Heart left ventricle (tissue), 16 donors: ENCODE measurements around the gene NT5C2. TPM values are rescaled to one million over a fixed set of nuclear protein-coding genes. Genes with fewer than 3 reads are reported as not detected.
"Not testable (repeated sequence)": the region's sequence is repeated elsewhere in the genome, so short reads cannot be mapped to it uniquely, and the experiment has no call there.

Experiments used
- ATAC-seq, 4 donors: fragments of 200-7000 bp; cut with Tn5 transposase; one replicate each; pipeline ENCODE4 v1.9.1; 2020 to 2022; ENCODE audit warnings: moderate library complexity in 4 of 4, mild to moderate bottlenecking in 3 of 4, moderate number of reproducible peaks in 1 of 4
- DNase-seq, 5 donors: peaks; one replicate each; pipeline ENCODE4 v3.0.0-alpha.2; 2020
- H3K27ac ChIP-seq, 12 donors: fragments of 200-600 bp; sonication (generic) in 4 of 12; one replicate each; pipeline versions ENCODE4 v1.5.0 to v1.8.0; 2016 to 2022; ENCODE audit warnings: mild to moderate bottlenecking in 2 of 12
- H3K27me3 ChIP-seq, 9 donors: fragments of 200-600 bp; sonication (generic) in 2 of 9; one replicate each; pipeline versions ENCODE4 v1.5.1 to v1.8.0; 2016 to 2022; ENCODE audit warnings: mild to moderate bottlenecking in 3 of 9
- H3K36me3 ChIP-seq, 9 donors: fragments of 200-600 bp; sonication (generic) in 2 of 9; one replicate each; pipeline versions ENCODE4 v1.5.0 to v1.8.0; 2018 to 2022; ENCODE audit warnings: mild to moderate bottlenecking in 2 of 9
- H3K4me1 ChIP-seq, 12 donors: fragments of 200-600 bp; sonication (generic) in 4 of 12; one replicate each; pipeline versions ENCODE4 v1.5.0 to v1.8.0; 2016 to 2022; ENCODE audit warnings: mild to moderate bottlenecking in 3 of 12
- H3K4me3 ChIP-seq, 12 donors: fragments of 200-600 bp; sonication (generic) in 4 of 12; one replicate each; pipeline versions ENCODE4 v1.5.0 to v1.8.0; 2017 to 2022; ENCODE audit warnings: mild to moderate bottlenecking in 9 of 12, moderate library complexity in 4 of 12
- H3K9me3 ChIP-seq, 12 donors: fragments of 200-600 bp; sonication (generic) in 4 of 12; one replicate each; pipeline versions ENCODE4 v1.5.0 to v1.8.0; 2016 to 2022; ENCODE audit warnings: mild to moderate bottlenecking in 1 of 12
- CTCF ChIP-seq, 12 donors: fragments of 200-600 bp; sonication (generic) in 4 of 12; IDR thresholded peaks; one replicate each; pipeline versions ENCODE4 v1.5.0 to v1.8.0; 2018 to 2022; ENCODE audit warnings: antibody characterized with exemption in 12 of 12, mild to moderate bottlenecking in 5 of 12
- POLR2A ChIP-seq, 2 donors: fragments of 450-650 bp; IDR thresholded peaks; one replicate each; pipeline ENCODE4 v1.6.1; 2017; ENCODE audit warnings: antibody characterized with exemption in 2 of 2, mild to moderate bottlenecking in 2 of 2, moderate library complexity in 2 of 2
- WGBS, 4 donors: extraction: QIAGEN DNeasy Blood & Tissue Kit in 2 of 4; methylation state at CpG; one replicate each; pipeline versions ENCODE4 v1.1.5 to v1.1.7; 2013 to 2018; 5-methylcytosine and 5-hydroxymethylcytosine counted together
- intact Hi-C, 10 donors: fragments of 100-400 bp; cut with DNase I; formaldehyde crosslinking; loops; one replicate each; pipeline versions ENCODE4 v1.11.1 to v1.14.2; 2022
- polyA plus RNA-seq, 2 donors: library from polyadenylated mRNA; stranded (reverse); fragments of 200-250 nt; gene quantifications; one replicate each; pipeline ENCODE4 v1.2.3, GENCODE V29; 2013
- total RNA-seq, 9 donors: library from RNA; depleted of rRNA in 2 of 9; stranded (reverse); fragments of >200 nt in 2 of 9; fragmentation: NEBNext Ultra II Directional in 3 of 9; extraction: Animal tissue kit (Norgen Biotek cat#: 25700) in 3 of 9; gene quantifications; one replicate each; pipeline versions ENCODE4 v1.1.0 to v1.2.4, GENCODE V29; 2016 to 2023
- donor health status: ischemic (EF 13 %, LVEDD 7.1; RV severe dilation, severe dysfunction).
- donor health status: healthy with polysubstance abuse.
- donor health status: DM: no; HTN: yes; CAD: no.
- donor health status: DM: no; HTN: no; CAD: no.
- donor health status: ischemic (EF 25% LVEDD 6.9; RV normal size, moderate dysfunction).
- donor health status: ischemic (EF 25% LVEDD 5.7; RV mildly dilated, moderate dysfunction).
- donor health status: healthy.
- donor health status: DM: yes; HTN: yes; CAD: no.
- donor health status: ischemic (EF 35%, LVEDD 5.7; RV mildly dilated, moderate dysfunction).
- donor health status: nonischemic (EF 11% LVEDD 7.7; RV severe dilation, severe dysfunction).
- donor health status: DM: yes; HTN: yes; CAD: no.
- donor health status: PGD.
- donor health status: ischemic (EF 29% LVEDD 5.4; RV normal size, mild dysfunction).
- donor health status: nonischemic (EF 23%, LVEDD 6.1; RV moderate dilation, normal function).

The NT5C2 gene
- total and polyA plus RNA-seq, 11 donors, result 26.2 to 70.6 (median 43.6) TPM

GRCh38 chr10:103188853-103189252, 4.2 kb downstream of the NT5C2 start:
- Histone ChIP-seq H3K27me3 (no peaks in the 10 kb centered on the region), H3K9me3 (no peaks in the 10 kb centered on the region), H3K4me1 (peaks cover 8 to 85% (median 62%) of the 10 kb centered on the region in 12 donors), H3K4me3 (no peak overlapping the region), H3K36me3 (peaks cover 0 to 15% (median 0%) of the 10 kb centered on the region in 9 donors), H3K27ac (peak overlapping the region in 2 of 12 donors; percentile 24 to 27)
- intact Hi-C loops, result loop anchor here in 1 of 10 donors (10.0 kb wide), 1 partner anchor 46 kb away; no protein-coding TSS in a partner anchor
- TF ChIP-seq POLR2A (IDR thresholded peaks at IDR 0.05) (no peak), CTCF (IDR thresholded peaks at IDR 0.05) (no peak)
- ATAC-seq, result no peak
- no peak for DNase-seq
- 39 to 51% (median 45%) methylated on average over 6 of the region's 6 CpGs for WGBS, 4 donors

- TF ChIP-seq POLR2A (IDR thresholded peaks at IDR 0.05) (no peak), CTCF (IDR thresholded peaks at IDR 0.05) (no peak)
- Histone ChIP-seq H3K27me3 (no peaks in the 10 kb centered on the region), H3K4me1 (peaks cover 8 to 94% (median 69%) of the 10 kb centered on the region in 12 donors), H3K4me3 (no peak overlapping the region), H3K9me3 (no peaks in the 10 kb centered on the region), H3K36me3 (peaks cover 0 to 16% (median 0%) of the 10 kb centered on the region in 9 donors), H3K27ac (no peak overlapping the region)
- no peak for ATAC-seq
- intact Hi-C loops, result loop anchor here in 1 of 10 donors (10.0 kb wide), 1 partner anchor 49 kb away; no protein-coding TSS in a partner anchor
- no peak for DNase-seq
- WGBS, 4 donors, result 69 to 82% (median 78%) methylated on average over 6 of the region's 6 CpGs
Measured at GRCh38 chr10:103186128-103186527, 6.9 kb downstream of the NT5C2 start.

- DNase-seq (no peak), ATAC-seq (no peak)
- WGBS, 4 donors, result 29 to 45% (median 33%) methylated on average over 3 of the region's 3 CpGs
- peak overlapping the region in 7 of 12 donors; percentile 0 to 31 (median 9) for H3K27ac ChIP-seq
- TF ChIP-seq POLR2A (IDR thresholded peaks at IDR 0.05), result no peak
- TF ChIP-seq CTCF (IDR thresholded peaks at IDR 0.05), result no peak
- intact Hi-C loops, result loop anchor here in 1 of 10 donors (10.0 kb wide), 1 partner anchor 50 kb away; no protein-coding TSS in a partner anchor
- no peaks in the 10 kb centered on the region for H3K27me3 ChIP-seq
- H3K9me3 ChIP-seq, result no peaks in the 10 kb centered on the region
- H3K36me3 ChIP-seq, result peaks cover 0 to 31% (median 14%) of the 10 kb centered on the region in 9 donors
- H3K4me3 ChIP-seq, result peak overlapping the region in 1 of 12 donors; percentile 20
- peaks cover 4 to 91% (median 69%) of the 10 kb centered on the region in 12 donors for H3K4me1 ChIP-seq
Measured at GRCh38 chr10:103184615-103185014, 8.5 kb downstream of the NT5C2 start.

- H3K4me3 ChIP-seq, result peak overlapping the region in 1 of 12 donors; percentile 20
- intact Hi-C loops, result loop anchor here in 1 of 10 donors (10.0 kb wide), 1 partner anchor 51 kb away; no protein-coding TSS in a partner anchor
Measured at GRCh38 chr10:103183991-103184451, 9.1 kb downstream of the NT5C2 start.

More at GRCh38 chr10:103183991-103184451, 9.1 kb downstream of the NT5C2 start:
- not testable (repeated sequence) for DNase-seq, H3K27me3 ChIP-seq, H3K9me3 ChIP-seq
- peak in 1 of 4 donors; percentile 32 for ATAC-seq
- Histone ChIP-seq H3K27ac (peak overlapping the region in 7 of 12 donors; percentile 0 to 31 (median 9)), H3K4me1 (peaks cover 4 to 85% (median 64%) of the 10 kb centered on the region in 12 donors), H3K36me3 (peaks cover 0 to 37% (median 20%) of the 10 kb centered on the region in 9 donors)
- WGBS, 4 donors, result 73 to 77% (median 76%) methylated on average over 12 of the region's 12 CpGs
